Left lung (tissue), 10 donors: ENCODE measurements around the gene DRAM1. TPM values are rescaled to one million over a fixed set of nuclear protein-coding genes. Genes with fewer than 3 reads are reported as not detected.

Source experiments
- ATAC-seq: fragments of 200-7000 bp; cut with Tn5 transposase; one replicate; pipeline ENCODE4 v1.9.1; 2020; ENCODE audit warnings: moderate library complexity
- DNase-seq, 4 donors: peaks; one replicate each; pipeline ENCODE4 v3.0.0-alpha.2; 2013 to 2020
- H3K27ac ChIP-seq, 2 donors: fragments of 200-600 bp; sonication (generic) in 1 of 2; one replicate each; pipeline versions ENCODE4 v1.5.0 to v1.8.0; 2020 to 2021
- H3K27me3 ChIP-seq, 2 donors: fragments of 200-600 bp; sonication (generic) in 1 of 2; one replicate each; pipeline versions ENCODE4 v1.5.0 to v1.8.0; 2020 to 2021
- H3K36me3 ChIP-seq, 2 donors: fragments of 200-600 bp; sonication (generic) in 1 of 2; one replicate each; pipeline versions ENCODE4 v1.5.0 to v1.8.0; 2020 to 2021
- H3K4me1 ChIP-seq, 2 donors: fragments of 200-600 bp; one replicate each; pipeline ENCODE4 v1.8.0; 2021
- H3K4me3 ChIP-seq, 2 donors: fragments of 200-600 bp; sonication (generic) in 1 of 2; one replicate each; pipeline versions ENCODE4 v1.5.0 to v1.8.0; 2020 to 2021; ENCODE audit warnings: mild to moderate bottlenecking in 1 of 2
- H3K9me3 ChIP-seq, 2 donors: fragments of 200-600 bp; sonication (generic) in 1 of 2; one replicate each; pipeline versions ENCODE4 v1.5.0 to v1.8.0; 2020 to 2021
- CTCF ChIP-seq, 2 donors: fragments of 200-600 bp; sonication (generic) in 1 of 2; IDR thresholded peaks; one replicate each; pipeline versions ENCODE4 v1.5.0 to v1.8.0; 2021; ENCODE audit warnings: antibody characterized with exemption in 2 of 2
- intact Hi-C, 2 donors: fragments of 100-400 bp; cut with DNase I; formaldehyde crosslinking; loops; one replicate each; pipeline versions ENCODE4 v1.11.2 to v1.14.2; 2022
- polyA plus RNA-seq, 6 donors: library from polyadenylated mRNA; unstranded; fragments of 120-200 nt; gene quantifications; one replicate each; pipeline ENCODE4 v1.2.1, GENCODE V29; 2013; ENCODE audit not compliant: insufficient read length in 6 of 6
- total RNA-seq, 2 donors: library from RNA; stranded (reverse); fragmentation: NEBNext Ultra II Directional; extraction: Animal tissue kit (Norgen Biotek cat#: 25700); gene quantifications; one replicate each; pipeline ENCODE4 v1.2.1, GENCODE V29; 2021
- donor health status: DM: no; HTN: yes; CAD: no.
- donor health status: DM: no; HTN: no; CAD: no.

The DRAM1 gene
- total and polyA plus RNA-seq, 8 donors = 19.6 to 167 (median 26.4) TPM

GRCh38 chr12:101928556-101928955 is 51.2 kb downstream of the DRAM1 start:
- no peak for DNase-seq
- intact Hi-C loops = no loop called here

DNA sequence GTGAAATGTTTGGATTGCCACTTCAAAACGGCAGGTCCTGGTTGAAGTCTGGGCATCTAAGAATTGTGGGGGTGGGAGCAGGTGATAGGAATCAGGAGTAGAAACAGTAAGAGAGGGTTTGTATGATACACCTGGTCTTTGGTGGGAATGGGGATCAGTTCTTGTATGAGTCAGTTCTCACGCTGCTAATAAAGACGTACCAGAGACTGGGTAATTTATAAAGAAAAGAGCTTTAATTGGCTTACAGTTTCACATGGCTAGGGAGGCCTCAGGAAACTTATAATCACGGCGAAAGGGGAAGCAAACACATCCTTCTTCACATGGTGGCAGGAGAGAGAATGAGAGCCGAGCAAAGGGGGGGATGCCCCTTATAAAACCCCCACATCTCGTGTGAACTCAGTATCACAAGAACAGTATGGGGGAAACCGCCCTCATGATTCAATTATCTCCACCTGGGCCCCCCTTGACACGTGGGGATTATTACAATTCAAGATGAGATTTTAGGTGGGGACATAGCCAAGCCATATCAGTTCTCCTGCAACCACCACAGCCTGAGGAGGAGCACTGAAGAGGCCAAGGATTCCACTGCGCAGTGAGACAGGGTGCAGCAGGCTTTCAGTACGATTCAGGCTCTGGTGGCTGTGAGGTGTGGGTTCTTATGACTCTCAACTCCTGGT is 52.1 kb downstream of the DRAM1 start:
- Histone ChIP-seq H3K9me3 (peaks cover 0 to 3% of the 10 kb centered on the region in 2 donors), H3K4me1 (peaks cover 0 to 38% of the 10 kb centered on the region in 2 donors), H3K27ac (no peak overlapping the region), H3K36me3 (no peaks in the 10 kb centered on the region), H3K4me3 (no peak overlapping the region), H3K27me3 (no peaks in the 10 kb centered on the region)
- no peak for TF ChIP-seq CTCF (IDR thresholded peaks at IDR 0.05)
- intact Hi-C loops = no loop called here
- DNase-seq (no peak), ATAC-seq (no peak)

More at GRCh38 chr12:101928556-101928955, 51.2 kb downstream of the DRAM1 start:
- H3K9me3 ChIP-seq = peaks cover 0 to 5% of the 10 kb centered on the region in 2 donors
- H3K4me1 ChIP-seq = peaks cover 0 to 38% of the 10 kb centered on the region in 2 donors
- no peaks in the 10 kb centered on the region for H3K27me3 ChIP-seq
- H3K27ac ChIP-seq = peak overlapping the region in 1 of 2 donors; percentile 76
- no peak for ATAC-seq
- peaks cover 0 to 4% of the 10 kb centered on the region in 2 donors for H3K36me3 ChIP-seq
- no peak overlapping the region for H3K4me3 ChIP-seq
- TF ChIP-seq CTCF (IDR thresholded peaks at IDR 0.05) = no peak

DNA sequence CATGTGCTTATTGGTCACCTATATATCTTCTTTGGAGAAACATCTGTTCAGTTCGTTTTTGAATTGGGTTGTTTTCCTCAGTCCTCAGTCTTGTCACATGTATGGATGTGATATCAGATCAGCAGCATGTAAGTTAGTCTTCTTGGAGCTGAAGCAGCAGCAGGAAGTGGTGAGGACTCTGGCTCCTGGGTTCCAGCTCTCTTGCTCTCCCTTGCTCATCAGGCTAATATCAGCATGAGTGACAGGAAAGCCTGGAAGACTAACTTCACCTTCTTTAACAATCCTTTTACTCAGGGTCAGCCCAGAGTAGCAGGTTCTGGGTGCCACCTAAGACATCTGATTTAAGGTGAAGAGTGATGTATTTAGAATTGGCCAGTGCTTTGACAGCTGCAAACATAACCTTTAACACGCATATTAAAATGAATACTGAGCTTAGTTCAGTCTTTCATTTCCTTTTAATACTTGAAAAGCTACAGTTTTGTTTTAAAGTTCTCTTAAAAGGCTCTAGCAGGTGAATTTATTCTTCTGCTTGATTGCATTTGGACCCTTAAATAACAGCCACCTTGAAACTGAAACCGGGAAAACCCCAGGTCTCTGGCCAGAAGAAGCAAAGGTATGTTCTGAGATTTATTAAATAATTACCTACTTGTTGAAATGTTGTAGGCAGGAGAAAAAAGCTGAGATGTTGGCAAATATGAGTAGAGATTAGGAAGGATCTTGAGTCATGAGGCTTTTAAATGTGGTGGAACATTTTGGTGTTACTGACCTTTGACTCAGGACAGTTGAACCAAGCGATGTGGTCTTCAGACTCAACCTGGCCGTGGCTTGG is 54.3 kb downstream of the DRAM1 start:
- Histone ChIP-seq H3K36me3 (no peaks in the 10 kb centered on the region), H3K9me3 (no peaks in the 10 kb centered on the region), H3K27me3 (no peaks in the 10 kb centered on the region), H3K4me1 (peaks cover 0 to 39% of the 10 kb centered on the region in 2 donors), H3K4me3 (no peak overlapping the region), H3K27ac (no peak overlapping the region)
- TF ChIP-seq CTCF (IDR thresholded peaks at IDR 0.05) = no peak
- DNase-seq (no peak), ATAC-seq (peak; percentile 22)
- intact Hi-C loops = no loop called here

DNA sequence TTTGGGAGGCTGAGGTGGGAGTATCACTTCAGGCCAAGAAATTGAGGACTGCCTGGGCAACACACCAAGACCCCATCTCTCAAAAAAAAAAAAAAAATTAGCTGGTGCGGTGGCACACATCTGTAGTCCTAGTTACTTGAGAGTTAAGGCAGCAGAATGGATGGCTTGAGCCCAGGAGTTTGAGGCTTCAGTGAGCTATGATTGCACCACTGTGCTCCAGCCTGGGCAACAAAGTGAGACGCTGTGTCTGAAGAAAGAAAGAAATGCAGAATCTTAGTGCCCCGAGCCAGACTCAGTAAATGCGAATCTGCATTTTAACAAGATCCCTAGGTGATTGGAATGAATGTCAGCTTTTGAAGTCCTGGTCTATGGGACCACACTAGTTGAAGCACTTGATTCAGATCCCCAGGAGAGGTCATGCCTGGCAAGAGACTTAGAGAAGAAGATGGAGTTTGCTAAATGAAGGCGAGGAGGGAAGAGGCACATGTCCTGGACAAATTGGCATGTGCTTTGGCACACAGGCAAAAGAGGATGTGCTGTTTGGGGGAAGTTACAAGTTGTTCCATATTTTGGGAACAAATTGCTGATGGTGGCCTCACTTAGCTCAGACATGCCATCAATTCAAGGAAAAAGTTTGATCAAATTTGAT is 56.6 kb downstream of the DRAM1 start:
- TF ChIP-seq CTCF (IDR thresholded peaks at IDR 0.05) = no peak
- Histone ChIP-seq H3K36me3 (no peaks in the 10 kb centered on the region), H3K27me3 (no peaks in the 10 kb centered on the region), H3K9me3 (no peaks in the 10 kb centered on the region), H3K4me1 (peaks cover 0 to 16% of the 10 kb centered on the region in 2 donors), H3K27ac (no peak overlapping the region), H3K4me3 (no peak overlapping the region)
- ATAC-seq (no peak), DNase-seq (no peak)
- intact Hi-C loops = no loop called here
